HG03196 (cell line): ENCODE measurements around the gene KCNJ18.
"Not testable (repeated sequence)": the region's sequence is repeated elsewhere in the genome, so short reads cannot be mapped to it uniquely, and the experiment has no call there.

Experiments used
- ATAC-seq: cut with Tn5 transposase; IDR thresholded peaks from one replicate; pipeline ENCODE4 v1.9.1; 2021; ENCODE audit not compliant: unreplicated experiment

The KCNJ18 gene

DNA sequence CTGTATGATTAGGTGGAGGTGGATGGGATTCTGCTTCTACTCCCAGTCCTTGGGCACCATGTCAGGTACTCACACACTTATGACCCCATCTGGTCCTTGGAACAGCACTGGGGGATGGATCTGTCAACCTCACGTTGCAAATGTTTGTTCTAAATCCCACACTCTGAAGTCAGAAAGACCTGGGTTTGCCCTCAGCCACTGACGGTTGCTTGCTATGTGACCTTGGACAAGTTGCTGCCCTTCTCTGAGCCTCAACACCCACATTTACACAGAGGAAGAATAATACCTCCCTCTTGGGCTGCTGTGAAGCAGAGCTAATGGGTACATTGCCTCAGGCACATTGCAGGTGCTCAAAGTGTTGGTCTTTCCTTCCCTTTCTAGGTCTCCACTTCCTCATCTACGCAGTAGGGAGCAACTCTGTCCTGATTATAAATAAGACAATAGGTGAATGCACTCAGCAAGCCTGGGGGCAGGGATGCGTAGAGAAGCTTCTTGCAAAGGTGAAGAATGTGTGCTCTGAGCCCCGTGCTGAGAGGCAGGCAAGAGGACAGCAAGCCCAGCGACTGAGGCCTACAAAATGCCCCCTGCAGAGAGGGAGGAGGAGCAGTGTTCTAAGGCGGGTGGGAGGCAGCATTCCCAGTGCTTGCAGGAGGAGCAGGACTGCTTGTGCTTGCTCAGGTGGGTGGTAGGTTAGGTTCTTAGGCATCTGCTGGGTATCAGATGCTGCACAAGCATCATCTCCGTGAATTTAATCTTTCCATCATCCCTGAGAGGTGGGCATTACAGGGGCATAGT lies 21.8 kb upstream of the KCNJ18 start:
- ATAC-seq = not testable (repeated sequence)

GRCh38 chr17:21671437-21671836 lies 20.9 kb upstream of the KCNJ18 start:
- ATAC-seq = not testable (repeated sequence)

DNA sequence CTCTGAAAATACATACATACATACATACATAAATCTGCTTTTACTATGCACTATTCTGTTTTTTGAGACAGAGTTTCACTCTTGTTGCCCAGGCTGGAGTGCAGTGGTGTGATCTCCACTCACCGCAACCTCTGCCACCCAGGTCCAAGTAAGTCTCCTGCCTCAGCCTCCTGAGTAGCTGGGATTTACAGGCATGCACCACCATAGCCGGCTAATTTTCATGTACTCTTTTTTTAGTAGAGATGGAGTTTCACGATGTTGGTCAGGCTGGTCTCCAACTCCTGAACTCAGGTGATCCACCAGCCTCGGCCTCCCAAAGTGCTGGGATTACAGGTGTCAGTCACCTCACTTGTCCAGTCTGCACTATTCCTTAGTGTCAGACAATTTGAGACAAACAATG lies 20.5 kb upstream of the KCNJ18 start:
- not testable (repeated sequence) for ATAC-seq

- not testable (repeated sequence) for ATAC-seq
Observed at GRCh38 chr17:21673451-21674241, 18.7 kb upstream of the KCNJ18 start.

GRCh38 chr17:21674242-21674731 lies 18.0 kb upstream of the KCNJ18 start:
- ATAC-seq = no peak

GRCh38 chr17:21674891-21675738 lies 17.2 kb upstream of the KCNJ18 start:
- not testable (repeated sequence) for ATAC-seq

GRCh38 chr17:21675739-21676130 lies 16.6 kb upstream of the KCNJ18 start:
- not testable (repeated sequence) for ATAC-seq

DNA sequence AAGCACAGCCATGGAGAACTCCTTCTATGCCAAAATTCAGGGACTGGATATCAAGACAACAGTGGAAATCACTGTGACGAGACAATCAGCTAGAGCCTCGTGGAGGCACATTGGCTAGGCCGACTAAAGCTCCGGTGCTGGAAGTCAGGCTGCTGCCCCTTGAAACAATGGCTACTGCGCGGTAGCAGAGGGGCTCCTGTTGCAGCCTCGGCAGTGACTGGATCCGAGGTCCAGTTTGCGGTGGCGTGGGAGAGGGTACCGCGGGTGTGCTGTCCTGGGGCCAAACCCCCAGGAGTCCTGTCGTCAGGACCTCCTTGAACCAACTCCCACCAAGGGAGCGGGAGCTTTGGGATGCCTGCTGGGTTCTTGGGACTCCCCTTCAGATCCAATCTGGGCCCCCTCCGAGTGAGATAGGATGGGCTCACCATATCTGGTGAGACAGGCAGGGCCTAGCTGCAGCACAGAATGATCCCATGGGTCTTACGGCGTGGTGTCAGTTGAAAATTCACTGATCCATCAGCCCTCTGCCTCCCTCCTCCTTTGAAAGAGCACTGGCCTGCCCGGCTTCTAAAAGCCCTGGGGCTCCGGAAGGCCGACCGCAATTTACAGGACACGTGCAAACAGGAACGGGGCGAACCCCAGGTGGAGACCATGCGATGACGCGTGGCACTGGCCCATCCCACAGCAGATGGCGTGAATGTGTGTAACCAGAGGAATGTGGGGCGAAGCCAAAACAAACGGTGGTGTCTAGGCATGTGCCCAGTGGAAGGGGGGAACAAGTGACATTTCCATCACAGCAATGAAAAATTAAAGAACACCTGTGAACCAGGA lies 15.8 kb upstream of the KCNJ18 start:
- ATAC-seq = no peak

DNA sequence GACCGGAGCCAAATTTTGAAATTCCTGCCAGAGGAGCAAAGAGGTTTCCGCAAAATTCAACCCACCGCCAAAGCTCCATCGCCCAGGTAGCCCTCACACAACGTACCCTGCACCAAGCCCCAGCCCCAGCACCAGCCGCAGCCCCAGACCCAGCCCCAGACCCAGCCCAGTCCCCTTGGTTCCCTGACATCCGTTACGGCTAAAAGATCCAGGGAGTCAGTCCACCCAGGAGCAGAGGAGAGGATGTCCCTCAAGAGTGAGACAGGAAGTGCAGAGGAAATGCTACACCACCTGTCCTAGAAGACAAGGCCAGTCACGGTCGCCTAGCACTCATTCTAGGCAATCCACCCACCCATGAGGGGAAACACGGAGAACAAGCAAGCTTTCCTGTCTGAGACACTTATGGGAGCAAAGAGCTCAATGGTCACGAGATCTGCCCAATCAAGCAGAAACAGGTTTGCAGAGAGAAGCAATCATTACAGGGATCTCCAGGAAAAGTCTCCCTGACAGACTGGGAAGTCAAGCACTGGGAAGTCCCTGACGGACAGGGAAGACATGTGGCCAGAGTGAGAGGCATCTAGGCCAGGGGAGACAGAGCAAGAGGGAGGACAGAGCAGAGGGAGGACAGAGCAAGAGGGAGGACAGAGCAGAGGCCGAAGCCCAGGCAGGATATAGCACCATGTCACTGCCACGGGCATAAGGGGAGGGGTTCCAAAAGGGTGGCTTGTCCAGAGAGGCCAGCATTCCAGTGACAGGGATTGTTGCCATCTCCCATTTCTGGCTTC lies 15.0 kb upstream of the KCNJ18 start:
- ATAC-seq = no peak

DNA sequence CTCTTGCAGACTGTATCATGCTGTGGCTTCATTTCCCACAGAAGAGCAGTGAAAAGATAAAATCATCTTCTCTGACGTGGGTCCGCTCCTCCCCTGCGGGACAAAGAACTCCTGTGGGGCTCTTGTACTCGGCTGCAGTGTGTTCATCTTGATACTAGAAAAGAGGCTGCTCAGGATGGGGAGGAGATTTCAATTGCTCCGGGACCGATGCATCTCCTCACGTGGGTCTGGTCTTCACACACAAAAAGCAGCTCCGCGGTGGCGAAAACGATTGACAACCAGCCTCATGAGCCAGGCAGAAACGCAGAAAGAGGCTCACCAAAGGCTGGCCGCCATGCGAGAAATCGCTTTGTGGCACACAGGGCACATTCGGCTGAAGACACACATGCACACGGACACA lies 14.4 kb upstream of the KCNJ18 start:
- no peak for ATAC-seq

- no peak for ATAC-seq
Observed at GRCh38 chr17:21678393-21679081, 13.8 kb upstream of the KCNJ18 start.

- no peak for ATAC-seq
Observed at GRCh38 chr17:21679256-21680146, 12.8 kb upstream of the KCNJ18 start.

DNA sequence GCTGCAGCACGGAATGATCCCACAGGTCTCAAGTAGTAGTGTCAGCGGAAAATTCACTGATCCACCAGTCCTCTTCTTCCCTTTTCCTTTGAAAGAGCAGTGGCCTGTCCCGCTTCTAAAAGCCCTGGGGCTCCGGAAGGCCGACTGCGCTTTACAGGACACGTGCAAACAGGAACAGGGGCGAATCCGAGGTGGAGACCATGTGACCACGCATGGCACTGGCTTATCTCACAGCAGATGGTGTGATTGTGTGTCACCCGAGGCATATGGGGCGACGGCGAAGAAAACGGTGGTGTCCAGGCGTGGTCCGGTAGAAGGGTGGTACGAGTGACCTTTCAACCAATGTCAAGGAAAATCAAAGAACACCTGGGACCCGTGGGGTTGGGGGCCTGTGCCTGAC lies 12.0 kb upstream of the KCNJ18 start:
- no peak for ATAC-seq

DNA sequence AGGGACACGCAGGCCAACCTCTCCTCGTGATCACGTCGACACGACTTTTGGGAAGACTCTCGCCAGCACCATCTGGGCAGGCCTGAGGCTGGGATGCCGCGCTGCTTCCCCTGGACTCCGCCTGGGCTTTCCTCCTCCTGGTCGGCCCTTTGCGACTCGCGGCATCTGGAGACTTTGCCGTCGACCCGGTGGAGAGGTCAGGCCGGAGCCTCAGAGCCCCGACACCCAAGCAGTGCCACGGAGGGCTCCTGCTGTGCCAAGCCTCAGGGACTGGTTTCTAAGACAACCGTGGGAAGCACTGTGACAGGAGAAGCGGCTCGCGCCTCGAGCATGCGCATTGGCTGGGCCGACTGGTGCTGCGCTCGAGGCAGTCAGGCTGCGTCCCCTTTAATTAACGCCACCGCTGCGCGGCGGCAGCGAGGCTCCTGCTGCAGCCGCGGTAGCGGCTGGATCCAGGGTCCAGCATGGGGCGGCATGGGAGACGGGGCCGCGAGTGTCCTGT lies 11.4 kb upstream of the KCNJ18 start:
- ATAC-seq = not testable (repeated sequence)

DNA sequence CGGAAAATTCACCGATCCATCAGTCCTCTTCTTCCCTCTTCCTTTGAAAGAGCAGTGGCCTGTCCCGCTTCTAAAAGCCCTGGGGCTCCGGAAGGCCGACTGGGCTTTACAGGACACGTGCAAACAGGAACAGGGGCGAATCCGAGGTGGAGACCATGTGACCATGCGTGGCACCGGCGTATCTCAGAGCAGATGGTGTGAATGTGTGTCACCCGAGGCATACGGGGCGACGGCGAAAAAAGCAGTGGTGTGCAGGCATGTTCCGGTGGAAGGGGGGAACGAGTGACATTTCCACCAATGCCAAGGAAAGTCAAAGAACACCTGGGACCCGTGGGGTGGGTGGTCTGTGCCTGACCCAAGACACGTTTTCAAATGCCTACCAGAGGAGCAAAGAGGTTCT lies 10.7 kb upstream of the KCNJ18 start:
- ATAC-seq = not testable (repeated sequence)

DNA sequence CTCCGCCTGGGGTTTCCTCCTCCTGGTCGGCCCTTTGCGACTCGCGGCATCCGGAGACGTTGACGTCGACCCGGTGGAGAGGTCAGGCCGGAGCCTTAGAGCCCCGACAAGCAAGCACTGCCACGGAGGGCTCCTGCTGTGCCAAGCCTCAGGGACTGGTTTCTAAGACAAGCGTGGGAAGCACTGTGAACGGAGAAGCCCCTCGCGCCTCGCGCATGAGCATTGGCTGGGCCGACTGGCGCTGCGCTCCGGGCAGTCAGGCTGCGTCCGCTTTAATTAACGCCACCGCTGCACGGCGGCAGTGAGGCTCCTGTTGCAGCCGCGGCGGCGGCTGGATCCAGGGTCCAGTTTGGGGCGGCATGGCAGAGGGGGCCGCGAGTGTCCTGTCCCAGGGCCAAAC lies 10.2 kb upstream of the KCNJ18 start:
- not testable (repeated sequence) for ATAC-seq

GRCh38 chr17:21683142-21683712 lies 9.1 kb upstream of the KCNJ18 start:
- not testable (repeated sequence) for ATAC-seq
